OCI-LY1 (cell line): ENCODE results near the gene GPR148.

Experiments used
- EZH2 ChIP-seq: fragments of 200-600 bp; sonication (generic), shearing (Covaris generic); IDR thresholded peaks from 2 replicates; pipeline ENCODE4 v1.8.0; 2017; ENCODE audit warnings: borderline replicate concordance, mixed run types, mild to moderate bottlenecking, antibody characterized with exemption, low read length, moderate library complexity, mixed read lengths
- TF ChIP-seq, protein P1 (sequence below): fragments of 200-600 bp; sonication (generic), shearing (Covaris generic); IDR thresholded peaks from 2 replicates; pipeline ENCODE4 v1.5.1; 2017; ENCODE audit warnings: mild to moderate bottlenecking, antibody characterized with exemption, low read length, moderate library complexity, mixed read lengths

DNA sequence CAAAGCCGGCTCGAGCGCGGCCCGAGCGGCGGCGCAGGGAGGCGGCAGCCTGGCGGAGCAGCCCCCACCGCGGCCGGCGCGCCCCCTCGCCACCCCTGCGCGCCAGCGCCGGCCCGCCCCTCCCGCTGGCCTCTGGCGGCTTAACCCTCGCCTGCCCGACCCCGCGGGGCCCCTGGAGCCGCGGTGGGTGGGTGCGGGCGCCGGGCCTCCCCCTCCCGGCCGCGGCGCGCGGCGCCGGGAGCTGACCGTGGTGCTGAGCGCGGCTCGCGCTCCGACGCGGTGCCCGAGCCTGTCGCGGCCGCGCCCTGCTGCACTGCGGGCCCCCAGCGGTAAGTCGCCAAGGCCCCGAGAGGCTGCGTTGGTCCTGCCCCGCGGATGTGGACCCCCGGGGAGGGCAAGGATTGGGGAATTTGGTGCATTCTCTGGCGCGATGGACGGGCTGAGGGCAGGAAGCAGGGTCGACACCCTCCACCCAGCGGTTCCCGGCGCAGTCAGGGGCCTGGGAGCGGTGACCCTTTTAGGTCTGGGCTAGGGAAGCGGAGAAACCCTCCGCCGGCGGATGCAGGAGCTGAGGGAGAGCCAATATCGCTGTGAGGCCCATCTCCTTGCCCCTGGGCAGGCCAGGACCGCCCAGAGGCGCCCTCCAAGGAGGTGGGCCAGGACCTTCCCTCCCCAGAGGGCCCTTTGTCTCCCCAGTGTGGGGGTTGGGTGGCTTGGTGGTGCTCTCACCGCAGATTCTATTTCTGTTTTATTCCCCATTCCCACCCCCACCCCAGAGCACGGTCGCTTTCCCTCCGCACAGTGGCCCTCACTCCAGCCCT, 27.4 kb downstream of the GPR148 start:
- no peak for TF ChIP-seq EZH2
- TF ChIP-seq, protein P1, sequence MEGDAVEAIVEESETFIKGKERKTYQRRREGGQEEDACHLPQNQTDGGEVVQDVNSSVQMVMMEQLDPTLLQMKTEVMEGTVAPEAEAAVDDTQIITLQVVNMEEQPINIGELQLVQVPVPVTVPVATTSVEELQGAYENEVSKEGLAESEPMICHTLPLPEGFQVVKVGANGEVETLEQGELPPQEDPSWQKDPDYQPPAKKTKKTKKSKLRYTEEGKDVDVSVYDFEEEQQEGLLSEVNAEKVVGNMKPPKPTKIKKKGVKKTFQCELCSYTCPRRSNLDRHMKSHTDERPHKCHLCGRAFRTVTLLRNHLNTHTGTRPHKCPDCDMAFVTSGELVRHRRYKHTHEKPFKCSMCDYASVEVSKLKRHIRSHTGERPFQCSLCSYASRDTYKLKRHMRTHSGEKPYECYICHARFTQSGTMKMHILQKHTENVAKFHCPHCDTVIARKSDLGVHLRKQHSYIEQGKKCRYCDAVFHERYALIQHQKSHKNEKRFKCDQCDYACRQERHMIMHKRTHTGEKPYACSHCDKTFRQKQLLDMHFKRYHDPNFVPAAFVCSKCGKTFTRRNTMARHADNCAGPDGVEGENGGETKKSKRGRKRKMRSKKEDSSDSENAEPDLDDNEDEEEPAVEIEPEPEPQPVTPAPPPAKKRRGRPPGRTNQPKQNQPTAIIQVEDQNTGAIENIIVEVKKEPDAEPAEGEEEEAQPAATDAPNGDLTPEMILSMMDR: no peak
